ENCODE measurements around the gene TRABD2A.
"Not testable (repeated sequence)": the region's sequence is repeated elsewhere in the genome, so short reads cannot be mapped to it uniquely, and the experiment has no call there.

The TRABD2A gene

GRCh38 chr2:84880645-84881521, at the start of gene TRABD2A:
TSS of gene TRABD2A (minus strand) at chr2:84881084. CDS start at chr2:84881039, 45 bp downstream.
- peak; percentile 32 for DNase-seq (ENCODE audit: low spot score)

GRCh38 chr2:84927275-84927627, 46.4 kb upstream of the TRABD2A start:
- no peak for DNase-seq (ENCODE audit: low spot score)

DNA sequence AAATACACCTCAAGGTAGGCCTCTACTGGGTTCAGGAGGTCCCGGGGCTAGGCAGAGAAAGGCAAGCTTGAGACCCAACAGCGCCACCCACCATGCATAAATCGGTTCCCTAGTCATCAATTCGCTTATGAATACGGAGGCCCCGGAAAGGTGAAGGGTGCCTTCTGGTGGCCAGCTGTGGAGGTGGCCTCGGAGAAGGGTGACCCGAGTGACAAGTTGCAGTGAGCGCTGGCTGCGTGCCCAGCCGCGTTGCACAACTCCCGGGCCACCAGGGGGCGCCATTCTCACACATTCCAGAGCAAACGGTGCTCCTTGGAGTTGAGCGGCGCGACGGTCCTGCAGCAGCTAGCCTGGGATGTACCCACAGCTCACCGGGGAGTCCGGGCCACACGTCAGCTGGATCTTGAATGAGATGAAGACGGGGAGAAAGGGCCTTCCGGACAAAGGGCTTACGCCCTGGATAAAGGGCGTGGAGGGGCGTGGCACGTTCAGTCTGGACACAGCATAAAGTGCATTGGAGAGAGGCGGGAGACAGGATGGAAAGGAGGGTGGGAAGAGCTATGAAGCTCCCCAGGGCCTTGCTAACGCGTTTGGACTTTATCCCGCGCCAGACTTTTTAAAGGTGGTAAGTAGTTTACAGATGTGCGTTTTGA, 45.0 kb upstream of the TRABD2A start:
- DNase-seq (ENCODE audit: low spot score), result peak; percentile 79

- no peak for DNase-seq (ENCODE audit: low spot score)
These were observed 44.4 kb upstream of the TRABD2A start for GRCh38 chr2:84925336-84925723.

GRCh38 chr2:84924173-84925106, 43.6 kb upstream of the TRABD2A start:
- no peak for DNase-seq (ENCODE audit: low spot score)

DNA sequence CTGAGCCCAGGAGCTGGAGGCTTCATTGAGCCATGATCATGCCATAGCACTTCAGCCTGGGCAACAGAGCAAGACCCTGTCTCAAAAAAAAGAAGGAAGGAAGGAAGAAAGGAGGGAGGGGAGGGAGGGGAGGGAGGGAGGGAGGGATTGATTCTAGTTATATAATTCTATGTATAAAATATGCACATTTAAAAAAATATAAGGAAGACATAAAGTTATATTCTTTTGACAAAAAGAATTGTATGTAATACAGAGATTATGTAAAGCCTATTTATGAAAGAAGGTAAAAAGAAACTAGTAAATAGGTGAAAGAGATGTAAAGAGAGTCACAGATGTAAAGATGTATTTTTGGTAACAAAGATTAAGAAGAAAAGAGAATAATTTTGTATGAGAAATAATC, 42.1 kb upstream of the TRABD2A start:
- no peak for DNase-seq (ENCODE audit: low spot score)

- DNase-seq (ENCODE audit: low spot score), result peak; percentile 83
These were observed 39.1 kb upstream of the TRABD2A start for GRCh38 chr2:84919885-84920580.

DNA sequence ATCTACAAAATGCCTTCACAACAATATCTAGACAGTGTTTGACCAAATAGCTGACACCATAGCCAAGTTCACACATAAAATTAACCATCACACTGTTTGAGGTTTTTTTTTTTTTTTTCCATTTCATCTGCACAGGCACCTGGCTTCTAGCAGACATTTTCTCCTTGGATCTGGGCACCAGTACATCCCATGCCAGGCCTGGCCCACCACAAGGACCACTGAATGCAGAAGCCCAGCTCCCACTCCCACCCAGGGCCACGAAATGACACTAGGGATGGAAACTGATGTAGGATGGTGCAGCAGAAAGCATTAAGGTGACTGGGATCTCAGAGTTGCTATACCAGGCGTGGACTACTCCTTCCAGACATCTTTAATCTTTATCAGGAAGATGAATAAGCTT, 37.5 kb upstream of the TRABD2A start:
- no peak for DNase-seq (ENCODE audit: low spot score)

DNA sequence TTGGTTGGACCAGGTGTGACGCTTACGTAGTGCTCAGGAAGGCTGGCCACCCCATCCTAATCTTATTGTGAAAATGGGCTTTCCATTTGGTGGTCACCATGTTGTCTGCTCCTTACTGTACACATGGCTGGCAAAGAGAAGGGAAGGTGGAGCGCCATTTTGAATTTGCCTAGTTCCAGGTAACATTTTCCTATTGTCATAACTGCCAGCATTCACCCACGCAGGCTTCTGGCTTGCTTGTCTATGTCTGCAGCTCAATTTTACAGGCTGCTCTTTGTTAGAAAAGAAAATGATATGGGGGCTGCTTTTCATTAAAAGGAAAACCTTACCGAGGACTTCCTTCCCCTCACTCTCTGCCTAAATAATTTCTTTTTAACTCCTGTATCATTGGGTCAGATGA, 36.9 kb upstream of the TRABD2A start:
- not testable (repeated sequence) for DNase-seq (ENCODE audit: low spot score)

DNA sequence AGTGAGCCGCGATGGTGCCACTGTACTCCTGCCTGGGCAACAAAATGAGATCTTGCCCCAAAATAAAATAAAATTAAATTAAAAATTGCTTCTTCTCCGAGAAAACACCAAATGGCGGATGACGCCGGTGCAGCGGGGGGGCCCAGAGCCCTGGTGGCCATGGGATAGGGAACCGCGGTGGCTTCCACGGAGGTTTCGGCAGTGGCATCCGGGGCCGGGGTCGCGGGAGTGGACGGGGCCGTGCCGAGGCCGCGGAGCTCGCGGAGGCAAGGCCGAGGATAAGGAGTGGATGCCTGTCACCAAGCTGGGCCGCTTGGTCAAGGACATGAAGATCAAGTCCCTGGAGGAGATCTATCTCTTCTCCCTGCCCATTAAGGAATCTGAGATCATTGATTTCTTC, 34.8 kb upstream of the TRABD2A start:
- DNase-seq (ENCODE audit: low spot score), result not testable (repeated sequence)

DNA sequence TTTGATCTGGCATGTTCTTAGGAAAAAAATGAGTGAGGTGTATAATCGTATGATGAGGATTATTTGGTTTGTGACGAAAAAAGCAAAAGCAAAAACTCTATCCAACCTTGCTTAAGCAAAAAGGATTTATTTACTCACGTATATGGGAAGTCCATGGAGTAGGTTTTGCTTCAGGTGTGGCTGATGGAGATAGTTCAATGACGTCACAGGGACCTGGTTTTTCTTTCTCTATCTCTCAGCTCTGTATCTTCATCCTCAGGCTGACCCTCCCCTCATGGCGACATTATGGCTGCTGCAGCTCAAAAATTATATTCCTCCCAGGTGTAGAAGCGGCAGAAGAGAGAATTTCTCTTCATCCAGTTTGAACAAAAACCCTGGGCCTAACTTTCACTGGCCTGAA, 33.5 kb upstream of the TRABD2A start:
- no peak for DNase-seq (ENCODE audit: low spot score)

DNA sequence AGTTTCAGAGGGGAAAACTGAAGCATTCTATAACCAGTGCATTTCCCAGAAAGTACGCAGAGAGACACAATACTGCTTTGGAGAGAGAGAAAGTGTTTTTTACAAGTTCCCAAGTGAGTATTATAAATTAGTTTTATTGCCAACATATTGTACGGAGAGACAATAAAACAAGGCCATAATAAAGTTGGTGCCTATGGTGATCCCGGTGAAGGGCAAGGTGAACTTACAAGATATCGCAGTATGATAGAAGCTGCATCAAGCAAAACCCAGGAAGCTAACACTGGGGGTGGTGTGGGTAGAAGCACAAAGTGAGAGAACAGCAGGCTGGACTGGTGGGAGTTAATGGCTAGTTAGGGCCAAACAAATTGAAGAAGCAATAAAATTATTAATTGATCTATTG, 32.1 kb upstream of the TRABD2A start:
- no peak for DNase-seq (ENCODE audit: low spot score)

GRCh38 chr2:84911135-84911678, 30.3 kb upstream of the TRABD2A start:
- DNase-seq (ENCODE audit: low spot score), result no peak

DNA sequence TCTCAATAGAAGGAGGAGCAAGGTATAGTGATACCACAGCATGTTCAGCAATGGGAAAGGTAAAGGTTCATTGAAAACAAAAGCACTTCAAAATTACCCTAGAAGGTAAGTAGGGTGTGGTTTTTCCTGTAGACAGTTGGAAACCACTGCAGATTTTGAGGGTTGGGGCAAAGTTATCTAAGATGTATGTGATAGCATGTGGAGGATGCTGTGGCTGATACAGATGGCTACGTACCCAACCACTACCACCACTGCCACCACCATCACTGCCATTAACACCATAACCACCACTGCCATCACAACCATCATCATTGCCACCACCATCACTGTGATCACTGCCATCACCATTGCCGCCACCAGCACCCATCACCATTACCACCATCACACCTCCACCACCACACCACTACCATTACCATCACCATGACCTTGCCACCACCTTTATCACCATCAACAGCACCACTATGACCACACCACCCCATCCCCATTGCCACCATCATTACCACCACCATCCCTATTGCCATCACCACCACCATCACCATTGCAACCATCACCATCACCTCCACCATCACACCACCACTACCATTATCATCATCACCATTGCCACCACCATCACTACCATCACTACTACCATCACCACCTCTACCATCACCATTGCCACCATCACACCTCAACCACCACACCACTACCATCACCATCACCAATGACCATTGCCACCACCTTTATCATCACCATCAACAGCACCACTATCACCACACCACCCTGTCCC, 28.2 kb upstream of the TRABD2A start:
- DNase-seq (ENCODE audit: low spot score), result no peak

GRCh38 chr2:84906900-84907714, 26.2 kb upstream of the TRABD2A start:
- DNase-seq (ENCODE audit: low spot score), result peak; percentile 82

GRCh38 chr2:84906108-84906899, 25.4 kb upstream of the TRABD2A start:
- DNase-seq (ENCODE audit: low spot score), result peak; percentile 31

- peak; percentile 95 for DNase-seq (ENCODE audit: low spot score)
These were observed 24.6 kb upstream of the TRABD2A start, which contains the start of gene TMSB10 for GRCh38 chr2:84905181-84906107. TSS of gene TMSB10 (plus strand) at chr2:84905656.

DNA sequence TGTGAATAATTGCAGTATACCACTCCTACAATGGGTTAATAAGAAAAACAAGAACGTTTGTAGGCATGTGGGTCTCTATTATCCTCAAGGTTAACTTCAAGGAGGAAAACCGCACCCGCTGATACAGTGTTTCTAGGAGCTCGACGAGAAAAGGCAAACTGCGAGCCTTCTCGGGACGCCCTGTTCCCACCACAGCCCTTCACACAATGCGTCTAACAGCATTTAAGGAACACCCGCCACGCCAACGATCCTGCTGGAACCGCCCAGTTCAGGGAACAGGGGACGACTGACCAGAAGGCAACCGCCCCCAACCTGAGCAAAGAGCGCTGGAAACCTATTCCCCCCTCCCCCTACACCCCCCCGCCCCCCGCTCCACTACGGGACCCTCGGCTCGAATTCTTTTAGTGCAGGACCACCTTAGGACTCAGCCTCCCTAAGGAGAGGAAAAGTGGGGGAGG, 23.9 kb upstream of the TRABD2A start:
- DNase-seq (ENCODE audit: low spot score), result peak; percentile 52
